GM12878 (cell line): ENCODE measurements around the gene SHMT1. TPM values are rescaled to one million over a fixed set of nuclear protein-coding genes. Genes with fewer than 3 reads are reported as not detected.

Source experiments
- CBX5 ChIP-seq: sonication (generic); IDR thresholded peaks from 2 replicates; pipeline ENCODE4 v1.6.1; 2016; ENCODE audit warnings: low read depth, moderate library complexity, mild to moderate bottlenecking, inconsistent platforms
- ETV6 ChIP-seq, 2 experiments: fragments of 450-650 bp in 1 of 2; IDR thresholded peaks in 1 of 2; conservative IDR thresholded peaks in 1 of 2; 2 replicates each; pipeline ENCODE4 v1.6.1; 2014; ENCODE audit warnings: antibody characterized with exemption in 1 of 2, borderline replicate concordance in 1 of 2, low read depth in 1 of 2, mild to moderate bottlenecking in 1 of 2, moderate library complexity in 1 of 2
- IKZF2 ChIP-seq, 2 experiments: fragments of 450-650 bp; IDR thresholded peaks; 2 replicates each; pipeline ENCODE4 v1.6.1; 2017; ENCODE audit warnings: mild to moderate bottlenecking in 2 of 2, moderate library complexity in 2 of 2
- IRF4 ChIP-seq: IDR thresholded peaks from 2 replicates; pipeline ENCODE4 v1.6.1; 2011; ENCODE audit warnings: low read depth, low read length
- LARP7 ChIP-seq: fragments of 450-650 bp; IDR thresholded peaks from 2 replicates; pipeline ENCODE4 v1.6.1; 2017; ENCODE audit warnings: mild to moderate bottlenecking
- MEF2B ChIP-seq: fragments of 450-650 bp; IDR thresholded peaks from 2 replicates; pipeline ENCODE4 v1.6.1; 2018; ENCODE audit warnings: mild to moderate bottlenecking, moderate library complexity; ENCODE audit not compliant: partially characterized antibody, poor library complexity, severe bottlenecking
- NFIC ChIP-seq: IDR thresholded peaks from 2 replicates; pipeline ENCODE4 v1.6.1; 2012; ENCODE audit warnings: low read depth, mild to moderate bottlenecking, inconsistent platforms, low read length, moderate library complexity
- NR2F1 ChIP-seq: fragments of 450-650 bp; conservative IDR thresholded peaks from 2 replicates; pipeline ENCODE4 v1.6.1; 2017; ENCODE audit warnings: mild to moderate bottlenecking
- PAX5 ChIP-seq: IDR thresholded peaks from 2 replicates; pipeline ENCODE4 v1.6.1; 2011; ENCODE audit warnings: low read depth, low read length, borderline replicate concordance
- POLR2AphosphoS2 ChIP-seq: IDR thresholded peaks from 2 replicates; pipeline ENCODE4 v1.6.1; 2011; ENCODE audit warnings: low read depth, mild to moderate bottlenecking, low read length, improper control_type of control experiment, moderate library complexity
- POLR2AphosphoS5 ChIP-seq: IDR thresholded peaks from 2 replicates; pipeline ENCODE4 v1.6.1; 2011; ENCODE audit warnings: mild to moderate bottlenecking, low read length, inconsistent platforms
- RUNX3 ChIP-seq: IDR thresholded peaks from 2 replicates; pipeline ENCODE4 v1.6.1; 2012; ENCODE audit warnings: low read length, inconsistent platforms
- TCF7 ChIP-seq: IDR thresholded peaks from 2 replicates; pipeline ENCODE4 v1.6.1; 2014; ENCODE audit warnings: antibody characterized with exemption, borderline replicate concordance
- ZNF207 ChIP-seq: fragments of 450-650 bp; IDR thresholded peaks from 2 replicates; pipeline ENCODE4 v1.6.1; 2014; ENCODE audit warnings: antibody characterized with exemption, mild to moderate bottlenecking, borderline replicate concordance
- ZNF217 ChIP-seq: fragments of 450-650 bp; IDR thresholded peaks from 2 replicates; pipeline ENCODE4 v1.6.1; 2017; ENCODE audit warnings: antibody characterized with exemption, mild to moderate bottlenecking
- polyA plus RNA-seq, 11 experiments: library from polyadenylated mRNA; depleted of rRNA in 4 of 11; unstranded in 6 of 11; stranded (reverse) in 5 of 11; fragments of >200 nt; fragmentation: Nextera tagmentation in 4 of 11; fragmentation: Illumina TruSeq in 1 of 11; extraction: Ambion mirVana in 4 of 11; extraction: Trizol in 1 of 11; gene quantifications; 1 replicate in 1 of 11; 2 replicates in 10 of 11; pipeline versions ENCODE4 v1.2.1 to v1.2.3, GENCODE V29; 2011 to 2016; ENCODE audit warnings: inconsistent platforms in 2 of 11, missing spikeins in 2 of 11, low read depth in 1 of 11
- total RNA-seq, 4 experiments: library from RNA; depleted of rRNA in 3 of 4; stranded (reverse); fragments of >200 nt in 3 of 4; fragmentation: Illumina TruSeq in 1 of 4; extraction: Trizol in 1 of 4; gene quantifications; 2 replicates each; pipeline versions ENCODE4 v1.2.1 to v1.2.3, GENCODE V29; 2013 to 2021
- TF ChIP-seq, protein P1 (sequence below): fragments of 450-650 bp; IDR thresholded peaks from 2 replicates; pipeline ENCODE4 v1.6.1; 2017; ENCODE audit warnings: mild to moderate bottlenecking, moderate library complexity
- TF ChIP-seq, protein P2 (sequence below): IDR thresholded peaks from 2 replicates; pipeline ENCODE4 v1.6.1; 2012; ENCODE audit warnings: low read length, inconsistent platforms
- TF ChIP-seq, protein P3 (sequence below): fragments of 450-650 bp; formaldehyde crosslinking; IDR thresholded peaks from 2 replicates; pipeline ENCODE4 v1.4.0; 2022; ENCODE audit warnings: mild to moderate bottlenecking, moderate library complexity
- TF ChIP-seq, protein P4 (sequence below): fragments of 450-650 bp; IDR thresholded peaks from 2 replicates; pipeline ENCODE4 v1.6.1; 2016; ENCODE audit warnings: mild to moderate bottlenecking, moderate library complexity, borderline replicate concordance

The SHMT1 gene
- total and polyA plus RNA-seq, 10 of the 15 experiments (the other 5 are each of a cell fraction or from before 2014, with no cell fraction given): 5.2 to 60.1 (median 34.6) TPM

GRCh38 chr17:18371455-18371854 lies 8.1 kb upstream of the SHMT1 start (continued):
- TF ChIP-seq, protein P1, sequence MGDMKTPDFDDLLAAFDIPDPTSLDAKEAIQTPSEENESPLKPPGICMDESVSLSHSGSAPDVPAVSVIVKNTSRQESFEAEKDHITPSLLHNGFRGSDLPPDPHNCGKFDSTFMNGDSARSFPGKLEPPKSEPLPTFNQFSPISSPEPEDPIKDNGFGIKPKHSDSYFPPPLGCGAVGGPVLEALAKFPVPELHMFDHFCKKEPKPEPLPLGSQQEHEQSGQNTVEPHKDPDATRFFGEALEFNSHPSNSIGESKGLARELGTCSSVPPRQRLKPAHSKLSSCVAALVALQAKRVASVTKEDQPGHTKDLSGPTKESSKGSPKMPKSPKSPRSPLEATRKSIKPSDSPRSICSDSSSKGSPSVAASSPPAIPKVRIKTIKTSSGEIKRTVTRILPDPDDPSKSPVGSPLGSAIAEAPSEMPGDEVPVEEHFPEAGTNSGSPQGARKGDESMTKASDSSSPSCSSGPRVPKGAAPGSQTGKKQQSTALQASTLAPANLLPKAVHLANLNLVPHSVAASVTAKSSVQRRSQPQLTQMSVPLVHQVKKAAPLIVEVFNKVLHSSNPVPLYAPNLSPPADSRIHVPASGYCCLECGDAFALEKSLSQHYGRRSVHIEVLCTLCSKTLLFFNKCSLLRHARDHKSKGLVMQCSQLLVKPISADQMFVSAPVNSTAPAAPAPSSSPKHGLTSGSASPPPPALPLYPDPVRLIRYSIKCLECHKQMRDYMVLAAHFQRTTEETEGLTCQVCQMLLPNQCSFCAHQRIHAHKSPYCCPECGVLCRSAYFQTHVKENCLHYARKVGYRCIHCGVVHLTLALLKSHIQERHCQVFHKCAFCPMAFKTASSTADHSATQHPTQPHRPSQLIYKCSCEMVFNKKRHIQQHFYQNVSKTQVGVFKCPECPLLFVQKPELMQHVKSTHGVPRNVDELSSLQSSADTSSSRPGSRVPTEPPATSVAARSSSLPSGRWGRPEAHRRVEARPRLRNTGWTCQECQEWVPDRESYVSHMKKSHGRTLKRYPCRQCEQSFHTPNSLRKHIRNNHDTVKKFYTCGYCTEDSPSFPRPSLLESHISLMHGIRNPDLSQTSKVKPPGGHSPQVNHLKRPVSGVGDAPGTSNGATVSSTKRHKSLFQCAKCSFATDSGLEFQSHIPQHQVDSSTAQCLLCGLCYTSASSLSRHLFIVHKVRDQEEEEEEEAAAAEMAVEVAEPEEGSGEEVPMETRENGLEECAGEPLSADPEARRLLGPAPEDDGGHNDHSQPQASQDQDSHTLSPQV: no peak
- TF ChIP-seq NR2F1 (peak; percentile 70), PAX5 (peak; percentile 79), ETV6 (conservative IDR thresholded peaks at IDR 0.05 in 1 of 2, IDR thresholded peaks at IDR 0.05 in 1 of 2; ENCODE audit: borderline replicate concordance in 1 of 2, low read depth in 1 of 2) (no peak), MEF2B (peak; percentile 11), POLR2AphosphoS2 (no peak), ZNF207 (no peak), IRF4 (peak; percentile 85), LARP7 (no peak), ZNF217 (no peak), TCF7 (no peak), RUNX3 (peak; percentile 89), CBX5 (no peak), NFIC (no peak), POLR2AphosphoS5 (no peak), IKZF2 (IDR thresholded peaks at IDR 0.05) (peak; percentile 19 to 37; a peak in 1 of 4 replicates)
- TF ChIP-seq, protein P2, sequence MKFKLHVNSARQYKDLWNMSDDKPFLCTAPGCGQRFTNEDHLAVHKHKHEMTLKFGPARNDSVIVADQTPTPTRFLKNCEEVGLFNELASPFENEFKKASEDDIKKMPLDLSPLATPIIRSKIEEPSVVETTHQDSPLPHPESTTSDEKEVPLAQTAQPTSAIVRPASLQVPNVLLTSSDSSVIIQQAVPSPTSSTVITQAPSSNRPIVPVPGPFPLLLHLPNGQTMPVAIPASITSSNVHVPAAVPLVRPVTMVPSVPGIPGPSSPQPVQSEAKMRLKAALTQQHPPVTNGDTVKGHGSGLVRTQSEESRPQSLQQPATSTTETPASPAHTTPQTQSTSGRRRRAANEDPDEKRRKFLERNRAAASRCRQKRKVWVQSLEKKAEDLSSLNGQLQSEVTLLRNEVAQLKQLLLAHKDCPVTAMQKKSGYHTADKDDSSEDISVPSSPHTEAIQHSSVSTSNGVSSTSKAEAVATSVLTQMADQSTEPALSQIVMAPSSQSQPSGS: no peak
- TF ChIP-seq, protein P3, sequence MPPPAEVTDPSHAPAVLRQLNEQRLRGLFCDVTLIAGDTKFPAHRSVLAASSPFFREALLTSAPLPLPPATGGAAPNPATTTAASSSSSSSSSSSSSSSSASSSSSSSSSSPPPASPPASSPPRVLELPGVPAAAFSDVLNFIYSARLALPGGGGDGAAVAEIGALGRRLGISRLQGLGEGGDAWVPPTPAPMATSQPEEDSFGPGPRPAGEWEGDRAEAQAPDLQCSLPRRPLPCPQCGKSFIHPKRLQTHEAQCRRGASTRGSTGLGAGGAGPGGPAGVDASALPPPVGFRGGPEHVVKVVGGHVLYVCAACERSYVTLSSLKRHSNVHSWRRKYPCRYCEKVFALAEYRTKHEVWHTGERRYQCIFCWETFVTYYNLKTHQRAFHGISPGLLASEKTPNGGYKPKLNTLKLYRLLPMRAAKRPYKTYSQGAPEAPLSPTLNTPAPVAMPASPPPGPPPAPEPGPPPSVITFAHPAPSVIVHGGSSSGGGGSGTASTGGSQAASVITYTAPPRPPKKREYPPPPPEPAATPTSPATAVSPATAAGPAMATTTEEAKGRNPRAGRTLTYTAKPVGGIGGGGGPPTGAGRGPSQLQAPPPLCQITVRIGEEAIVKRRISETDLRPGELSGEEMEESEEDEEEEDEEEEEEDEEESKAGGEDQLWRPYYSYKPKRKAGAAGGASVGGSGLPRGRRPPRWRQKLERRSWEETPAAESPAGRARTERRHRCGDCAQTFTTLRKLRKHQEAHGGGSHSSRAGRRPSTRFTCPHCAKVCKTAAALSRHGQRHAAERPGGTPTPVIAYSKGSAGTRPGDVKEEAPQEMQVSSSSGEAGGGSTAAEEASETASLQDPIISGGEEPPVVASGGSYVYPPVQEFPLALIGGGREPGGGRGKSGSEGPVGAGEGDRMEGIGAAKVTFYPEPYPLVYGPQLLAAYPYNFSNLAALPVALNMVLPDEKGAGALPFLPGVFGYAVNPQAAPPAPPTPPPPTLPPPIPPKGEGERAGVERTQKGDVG (CRISPR knock-in tag): no peak
- TF ChIP-seq, protein P4, sequence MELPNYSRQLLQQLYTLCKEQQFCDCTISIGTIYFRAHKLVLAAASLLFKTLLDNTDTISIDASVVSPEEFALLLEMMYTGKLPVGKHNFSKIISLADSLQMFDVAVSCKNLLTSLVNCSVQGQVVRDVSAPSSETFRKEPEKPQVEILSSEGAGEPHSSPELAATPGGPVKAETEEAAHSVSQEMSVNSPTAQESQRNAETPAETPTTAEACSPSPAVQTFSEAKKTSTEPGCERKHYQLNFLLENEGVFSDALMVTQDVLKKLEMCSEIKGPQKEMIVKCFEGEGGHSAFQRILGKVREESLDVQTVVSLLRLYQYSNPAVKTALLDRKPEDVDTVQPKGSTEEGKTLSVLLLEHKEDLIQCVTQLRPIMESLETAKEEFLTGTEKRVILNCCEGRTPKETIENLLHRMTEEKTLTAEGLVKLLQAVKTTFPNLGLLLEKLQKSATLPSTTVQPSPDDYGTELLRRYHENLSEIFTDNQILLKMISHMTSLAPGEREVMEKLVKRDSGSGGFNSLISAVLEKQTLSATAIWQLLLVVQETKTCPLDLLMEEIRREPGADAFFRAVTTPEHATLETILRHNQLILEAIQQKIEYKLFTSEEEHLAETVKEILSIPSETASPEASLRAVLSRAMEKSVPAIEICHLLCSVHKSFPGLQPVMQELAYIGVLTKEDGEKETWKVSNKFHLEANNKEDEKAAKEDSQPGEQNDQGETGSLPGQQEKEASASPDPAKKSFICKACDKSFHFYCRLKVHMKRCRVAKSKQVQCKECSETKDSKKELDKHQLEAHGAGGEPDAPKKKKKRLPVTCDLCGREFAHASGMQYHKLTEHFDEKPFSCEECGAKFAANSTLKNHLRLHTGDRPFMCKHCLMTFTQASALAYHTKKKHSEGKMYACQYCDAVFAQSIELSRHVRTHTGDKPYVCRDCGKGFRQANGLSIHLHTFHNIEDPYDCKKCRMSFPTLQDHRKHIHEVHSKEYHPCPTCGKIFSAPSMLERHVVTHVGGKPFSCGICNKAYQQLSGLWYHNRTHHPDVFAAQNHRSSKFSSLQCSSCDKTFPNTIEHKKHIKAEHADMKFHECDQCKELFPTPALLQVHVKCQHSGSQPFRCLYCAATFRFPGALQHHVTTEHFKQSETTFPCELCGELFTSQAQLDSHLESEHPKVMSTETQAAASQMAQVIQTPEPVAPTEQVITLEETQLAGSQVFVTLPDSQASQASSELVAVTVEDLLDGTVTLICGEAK: no peak
